PC-3 (cell line): Measurements from ENCODE around the gene SLC26A1.

Experiments used
- EZH2 ChIP-seq: fragments of 300-600 bp; sonication (generic); IDR thresholded peaks from one replicate; pipeline ENCODE4 v1.6.1; 2017; ENCODE audit warnings: antibody characterized with exemption, mild to moderate bottlenecking, low read length; ENCODE audit not compliant: unreplicated experiment
- EZH2phosphoT487 ChIP-seq: fragments of 300-600 bp; sonication (generic); IDR thresholded peaks from 2 replicates; pipeline ENCODE4 v1.6.1; 2018; ENCODE audit warnings: mild to moderate bottlenecking, antibody characterized with exemption, low read length, borderline replicate concordance
- TF ChIP-seq, protein P1 (sequence below): fragments of 300-600 bp; sonication (generic); conservative IDR thresholded peaks from 2 replicates; pipeline ENCODE4 v1.5.1; 2017; ENCODE audit warnings: antibody characterized with exemption, low read depth, mild to moderate bottlenecking, low read length

DNA sequence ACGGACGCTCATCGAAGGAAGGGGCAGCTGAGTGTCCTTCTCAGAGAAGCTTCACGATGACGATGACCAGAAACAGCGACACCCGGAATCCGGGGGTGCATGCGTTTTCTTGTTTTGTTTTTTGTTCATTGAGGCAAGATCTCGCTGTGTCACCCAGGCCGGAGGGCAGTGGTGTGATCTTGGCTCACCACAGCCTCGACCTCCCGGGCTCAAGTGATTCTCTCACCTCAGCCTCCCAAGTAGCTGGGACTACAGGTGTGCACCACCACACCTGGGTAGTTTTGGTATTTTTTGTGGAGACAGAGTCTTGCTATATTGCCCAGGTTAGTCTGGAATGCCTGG is 39.7 kb downstream of the SLC26A1 start:
- TF ChIP-seq, protein P1, sequence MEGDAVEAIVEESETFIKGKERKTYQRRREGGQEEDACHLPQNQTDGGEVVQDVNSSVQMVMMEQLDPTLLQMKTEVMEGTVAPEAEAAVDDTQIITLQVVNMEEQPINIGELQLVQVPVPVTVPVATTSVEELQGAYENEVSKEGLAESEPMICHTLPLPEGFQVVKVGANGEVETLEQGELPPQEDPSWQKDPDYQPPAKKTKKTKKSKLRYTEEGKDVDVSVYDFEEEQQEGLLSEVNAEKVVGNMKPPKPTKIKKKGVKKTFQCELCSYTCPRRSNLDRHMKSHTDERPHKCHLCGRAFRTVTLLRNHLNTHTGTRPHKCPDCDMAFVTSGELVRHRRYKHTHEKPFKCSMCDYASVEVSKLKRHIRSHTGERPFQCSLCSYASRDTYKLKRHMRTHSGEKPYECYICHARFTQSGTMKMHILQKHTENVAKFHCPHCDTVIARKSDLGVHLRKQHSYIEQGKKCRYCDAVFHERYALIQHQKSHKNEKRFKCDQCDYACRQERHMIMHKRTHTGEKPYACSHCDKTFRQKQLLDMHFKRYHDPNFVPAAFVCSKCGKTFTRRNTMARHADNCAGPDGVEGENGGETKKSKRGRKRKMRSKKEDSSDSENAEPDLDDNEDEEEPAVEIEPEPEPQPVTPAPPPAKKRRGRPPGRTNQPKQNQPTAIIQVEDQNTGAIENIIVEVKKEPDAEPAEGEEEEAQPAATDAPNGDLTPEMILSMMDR, result no peak
- TF ChIP-seq EZH2 (no peak), EZH2phosphoT487 (no peak)
